GM20431 (cell line): ENCODE results near the gene DMRTC2.
"Not testable (repeated sequence)": the region's sequence is repeated elsewhere in the genome, so short reads cannot be mapped to it uniquely, and the experiment has no call there.

ENCODE experiments used
- in situ Hi-C: fragments of 300-500 bp; cut with MseI, MboI; formaldehyde crosslinking; loops from one replicate; pipeline ENCODE4 v1.15.0; 2020; ENCODE audit warnings: low sequenced_read_pairs; ENCODE audit not compliant: unreplicated experiment

Gene DMRTC2

DNA sequence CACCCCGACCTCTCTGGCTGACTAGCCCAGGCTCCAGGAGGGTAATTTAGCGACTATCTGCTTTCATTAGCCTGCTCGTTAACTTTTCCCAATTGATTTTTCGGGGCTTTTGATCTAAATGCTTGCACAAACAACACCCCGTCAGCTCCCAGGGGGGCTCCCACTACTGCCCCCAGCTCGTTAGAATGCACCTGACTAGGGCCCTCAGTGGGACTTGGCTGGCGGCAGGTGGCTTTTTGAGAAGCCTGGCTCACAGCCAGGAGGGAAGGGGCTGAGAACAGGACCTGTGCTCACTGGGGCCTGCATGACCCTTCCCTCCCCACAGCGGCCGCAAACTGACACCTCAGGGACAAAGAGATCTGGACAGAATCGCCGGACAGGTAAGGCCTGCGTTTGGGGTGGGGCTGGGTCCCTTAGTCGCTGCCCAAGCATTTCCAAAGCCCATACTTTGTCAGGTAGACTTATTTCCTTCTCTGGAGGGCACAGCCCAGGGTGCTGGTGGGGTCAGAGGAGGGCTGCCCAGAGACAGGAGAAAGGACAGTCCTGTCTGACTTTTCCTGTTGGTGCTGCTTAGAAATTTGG, 24.6 kb downstream of the DMRTC2 start:
- in situ Hi-C loops, result no loop called here

DNA sequence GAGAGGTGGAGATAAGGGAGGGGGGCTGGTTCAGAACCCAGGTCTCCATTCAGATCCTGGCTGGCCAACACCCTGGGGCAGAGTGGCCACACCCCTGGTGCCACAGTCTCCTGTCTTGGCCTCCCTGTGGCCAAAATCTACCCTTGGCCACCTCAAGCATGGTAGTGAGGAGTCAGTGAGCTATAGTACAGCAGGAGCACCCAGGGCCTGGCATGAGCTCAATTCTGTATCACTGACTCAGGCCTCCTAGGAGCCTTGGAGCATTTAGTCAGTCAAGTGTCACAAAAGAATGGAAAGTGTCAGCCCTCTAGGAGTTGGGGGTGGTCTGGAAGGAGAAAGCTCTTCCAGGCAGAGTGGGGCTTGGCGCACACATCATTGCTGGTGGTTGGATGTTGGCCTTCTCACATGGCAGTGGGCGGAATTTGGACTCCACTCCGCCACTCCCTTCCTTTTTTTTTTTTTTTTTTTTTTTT, 25.6 kb downstream of the DMRTC2 start:
- in situ Hi-C loops, result no loop called here

DNA sequence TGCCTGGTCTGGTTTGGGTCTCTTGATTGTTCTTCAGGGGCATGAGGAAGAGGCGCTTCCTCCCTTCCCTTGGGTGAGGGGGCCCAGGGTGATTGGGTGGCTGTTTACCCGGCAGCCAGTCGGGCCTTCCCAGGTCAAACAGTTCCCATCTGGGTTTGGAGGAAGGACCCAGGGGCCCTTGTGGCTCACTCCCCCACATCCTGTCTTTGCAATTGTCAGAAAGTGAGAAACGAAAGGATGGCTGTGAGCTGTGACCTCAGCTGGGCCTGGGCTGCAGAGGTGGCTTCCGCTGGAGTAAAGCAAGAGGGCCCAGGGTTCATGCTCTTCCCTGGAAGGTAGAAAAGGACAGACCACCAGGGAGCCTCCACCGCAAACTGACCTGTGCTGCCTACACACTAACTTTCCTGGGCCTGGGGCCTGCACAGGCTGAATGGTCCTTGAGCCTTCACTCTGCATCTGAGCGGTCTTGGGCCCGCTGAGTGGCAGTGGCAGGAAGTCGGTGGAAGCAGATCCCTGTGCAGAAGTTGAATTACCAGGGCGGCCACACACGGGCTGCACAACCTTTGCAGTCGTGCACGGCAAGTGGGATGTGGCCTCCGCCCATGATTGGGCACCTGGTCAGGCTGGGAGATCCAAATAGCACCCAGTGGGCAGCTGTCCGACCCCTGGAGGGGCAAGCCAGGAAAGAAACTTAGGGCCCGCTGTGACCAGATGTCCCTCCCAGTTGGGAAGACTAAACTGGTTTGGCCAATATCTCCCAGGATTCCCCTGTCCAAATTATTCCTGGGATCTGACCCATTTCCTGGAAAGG, 26.9 kb downstream of the DMRTC2 start:
- in situ Hi-C loops, result no loop called here

DNA sequence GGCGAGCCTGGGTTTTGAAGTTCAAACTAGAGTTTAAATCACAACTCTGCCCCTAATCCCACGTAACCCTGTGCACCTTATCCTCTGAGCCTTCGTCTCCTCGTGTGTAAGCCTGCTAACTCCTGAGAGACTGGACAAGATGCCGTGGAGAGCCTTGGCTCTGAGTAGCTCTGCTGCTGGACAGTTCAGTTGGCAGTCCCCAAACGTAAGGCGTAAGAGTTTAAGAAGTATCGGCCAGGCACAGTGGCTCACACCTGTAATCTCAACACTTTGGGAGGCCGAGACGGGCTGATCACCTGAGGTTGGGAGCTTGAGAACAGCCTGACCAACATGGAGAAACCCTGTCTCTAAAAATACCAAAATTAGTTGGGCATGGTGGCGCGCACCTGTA, 27.5 kb downstream of the DMRTC2 start:
- in situ Hi-C loops, result no loop called here

DNA sequence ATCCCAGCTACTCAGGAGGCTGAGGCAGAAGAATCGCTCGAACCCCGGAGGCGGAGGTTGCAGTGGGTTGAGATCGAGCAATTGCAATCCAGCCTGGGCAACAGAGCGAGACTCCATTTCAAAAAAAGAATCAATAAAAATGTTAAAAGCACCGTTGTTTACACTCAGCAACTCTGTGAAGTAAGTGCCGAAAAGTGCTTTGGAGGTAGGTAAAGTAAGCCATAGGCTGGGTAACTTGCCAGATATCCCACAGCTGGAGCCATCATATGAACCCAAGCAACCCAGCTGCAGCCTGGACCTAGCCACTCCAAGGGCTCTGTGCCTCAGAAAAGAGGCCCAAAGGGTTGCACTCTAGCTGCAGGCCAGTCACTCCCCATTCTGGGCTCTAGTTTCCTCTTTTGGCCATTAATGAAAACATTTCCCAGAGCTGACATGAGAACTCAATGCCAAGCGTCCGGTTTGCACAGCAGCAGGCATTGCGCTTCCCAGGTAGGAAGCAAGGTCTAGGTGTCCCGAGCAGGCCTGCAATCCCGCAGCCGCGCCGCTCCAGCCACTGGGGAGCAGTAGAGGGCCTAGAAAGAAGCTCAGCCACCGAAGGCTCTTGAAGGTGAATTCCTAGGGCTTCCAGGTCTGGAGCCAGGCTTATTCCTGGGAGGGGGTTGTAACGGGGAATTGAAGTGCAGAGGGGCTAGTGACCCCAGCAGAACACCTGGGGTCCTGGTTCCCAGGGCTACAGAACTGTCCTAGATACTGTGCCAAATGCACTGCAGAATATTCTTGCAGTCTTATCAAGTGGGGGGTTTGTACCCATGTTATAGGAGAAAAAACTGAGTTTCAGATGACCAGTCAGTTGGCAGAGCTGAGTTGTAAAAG, 28.2 kb downstream of the DMRTC2 start:
- in situ Hi-C loops, result no loop called here

DNA sequence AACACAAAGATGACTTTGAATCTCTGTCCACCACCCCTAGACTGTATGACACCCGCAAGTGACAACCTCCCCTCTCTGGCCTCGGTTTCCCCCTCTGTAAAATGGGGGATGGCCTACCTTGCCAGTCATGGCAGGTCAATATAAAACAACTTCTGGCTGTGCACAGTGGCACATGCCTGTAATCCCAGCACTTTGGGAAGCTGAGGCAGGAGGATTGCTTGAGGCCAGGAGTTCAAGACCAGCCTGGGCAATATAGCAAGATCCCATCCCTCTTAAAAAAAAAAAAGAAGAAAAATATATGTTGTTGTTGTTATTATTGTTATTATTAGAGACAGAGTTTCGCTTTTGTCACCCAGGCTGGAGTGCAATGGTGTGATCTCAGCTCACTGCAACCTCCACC, 31.1 kb downstream of the DMRTC2 start:
- in situ Hi-C loops, result not testable (repeated sequence)

DNA sequence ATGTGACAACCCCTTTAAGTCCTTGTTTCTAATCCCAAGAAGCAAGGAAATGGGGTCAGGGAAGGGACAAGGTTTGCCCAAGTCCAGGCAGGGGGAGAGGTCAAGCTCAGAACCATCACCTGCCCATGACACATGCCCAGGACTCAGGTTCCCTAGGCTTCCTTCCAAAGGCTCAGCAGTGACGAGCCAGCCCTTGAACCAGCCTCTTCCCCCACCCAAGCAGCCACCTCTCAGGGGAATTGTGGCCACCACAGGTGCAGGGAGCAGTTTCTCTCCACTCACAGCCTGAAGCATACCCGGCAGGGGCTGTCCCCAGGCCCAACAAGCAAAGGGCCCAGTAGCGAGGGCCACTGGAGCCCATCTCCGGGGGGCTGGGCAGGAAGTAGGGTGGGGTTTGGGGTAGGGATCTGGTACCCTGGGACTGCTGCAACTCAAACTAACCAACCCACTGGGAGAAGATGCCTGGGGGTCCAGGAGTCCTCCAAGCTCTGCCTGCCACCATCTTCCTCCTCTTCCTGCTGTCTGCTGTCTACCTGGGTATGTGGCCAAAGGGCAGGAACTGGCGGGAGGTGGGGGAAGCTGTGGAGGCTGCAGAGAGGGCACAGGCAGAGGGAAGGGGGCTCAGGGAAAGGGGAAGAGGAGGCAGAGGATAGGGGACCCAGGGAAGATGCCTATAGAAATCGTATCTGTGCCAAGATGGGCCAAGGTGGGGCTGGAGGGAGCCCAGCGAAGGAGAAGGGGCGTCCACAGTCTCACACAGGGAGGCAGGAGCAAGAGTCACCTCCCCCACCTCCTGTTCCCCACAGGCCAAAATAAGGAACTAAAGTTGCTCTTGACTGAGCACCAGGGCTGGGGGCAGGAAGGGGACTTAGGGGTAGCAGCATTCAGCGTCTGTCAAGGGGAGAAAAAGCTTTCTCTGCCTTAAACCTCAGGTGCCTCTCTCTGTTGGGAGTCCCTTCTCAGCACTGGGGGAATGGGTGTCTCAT, 32.3 kb downstream of the DMRTC2 start, which contains the start of gene CD79A:
Gene CD79A, plus strand, starts transcription at position 433 of the 986 bp plus-strand sequence. Its CDS starts 26 bp downstream, at position 459.
- in situ Hi-C loops, result no loop called here

DNA sequence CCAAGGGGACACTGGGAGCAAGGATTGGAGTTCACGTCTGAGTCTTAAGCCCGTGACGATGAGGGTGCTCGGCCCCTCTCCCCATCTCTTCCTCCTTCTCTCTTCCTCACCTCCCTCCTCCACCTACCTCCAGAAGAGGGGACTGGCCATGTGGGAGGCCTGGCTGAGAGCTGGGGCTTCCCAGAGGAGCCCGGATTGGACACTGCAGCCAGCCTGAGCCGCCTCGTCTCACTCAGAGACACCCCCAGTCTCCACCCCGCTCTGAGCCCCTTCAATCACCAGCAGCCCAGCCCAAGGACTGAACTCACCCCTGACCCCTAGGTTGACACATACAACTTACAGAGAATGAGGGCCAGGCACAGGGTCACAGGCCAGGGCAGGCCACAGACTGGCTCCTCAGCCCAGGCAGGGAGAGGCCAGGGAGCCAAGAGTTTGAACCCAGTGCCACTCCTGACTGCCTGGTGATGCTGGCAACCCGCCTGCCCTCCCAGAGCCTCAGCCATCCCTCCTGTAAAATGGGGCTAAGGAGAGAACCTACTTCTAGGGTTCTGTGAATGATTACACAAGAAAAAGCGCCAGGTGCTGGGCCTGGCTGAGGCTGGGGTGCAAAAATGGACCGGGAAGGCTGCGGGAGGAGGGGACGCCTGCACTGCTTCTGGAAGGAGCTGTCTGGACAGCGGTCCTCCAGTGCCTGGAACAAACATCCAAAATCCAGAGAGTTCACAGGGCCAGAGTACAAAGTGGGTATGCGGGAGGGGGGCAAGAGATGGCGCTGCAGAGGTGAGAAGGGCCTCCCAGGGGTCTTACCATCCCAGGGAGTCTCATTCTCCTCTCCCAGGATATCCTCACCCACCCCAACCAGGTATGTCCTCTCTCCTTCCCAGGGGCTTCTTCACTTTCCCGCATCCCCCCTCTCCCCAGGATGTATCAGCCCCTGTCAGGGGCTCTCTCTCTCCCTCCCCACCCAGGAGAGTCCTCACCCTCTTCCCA, 33.4 kb downstream of the DMRTC2 start:
- in situ Hi-C loops, result no loop called here

DNA sequence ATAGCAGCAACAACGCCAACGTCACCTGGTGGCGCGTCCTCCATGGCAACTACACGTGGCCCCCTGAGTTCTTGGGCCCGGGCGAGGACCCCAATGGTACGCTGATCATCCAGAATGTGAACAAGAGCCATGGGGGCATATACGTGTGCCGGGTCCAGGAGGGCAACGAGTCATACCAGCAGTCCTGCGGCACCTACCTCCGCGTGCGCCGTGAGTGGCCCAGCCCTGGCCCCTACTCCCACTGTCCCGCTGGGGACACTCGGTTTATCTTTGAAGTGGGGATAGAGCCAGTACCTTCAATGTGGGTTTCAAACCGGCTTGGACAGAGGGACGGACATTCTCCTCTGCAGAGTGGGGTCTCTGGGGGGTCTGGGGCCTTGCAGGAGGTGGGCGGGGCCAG, 34.2 kb downstream of the DMRTC2 start:
- in situ Hi-C loops, result no loop called here

DNA sequence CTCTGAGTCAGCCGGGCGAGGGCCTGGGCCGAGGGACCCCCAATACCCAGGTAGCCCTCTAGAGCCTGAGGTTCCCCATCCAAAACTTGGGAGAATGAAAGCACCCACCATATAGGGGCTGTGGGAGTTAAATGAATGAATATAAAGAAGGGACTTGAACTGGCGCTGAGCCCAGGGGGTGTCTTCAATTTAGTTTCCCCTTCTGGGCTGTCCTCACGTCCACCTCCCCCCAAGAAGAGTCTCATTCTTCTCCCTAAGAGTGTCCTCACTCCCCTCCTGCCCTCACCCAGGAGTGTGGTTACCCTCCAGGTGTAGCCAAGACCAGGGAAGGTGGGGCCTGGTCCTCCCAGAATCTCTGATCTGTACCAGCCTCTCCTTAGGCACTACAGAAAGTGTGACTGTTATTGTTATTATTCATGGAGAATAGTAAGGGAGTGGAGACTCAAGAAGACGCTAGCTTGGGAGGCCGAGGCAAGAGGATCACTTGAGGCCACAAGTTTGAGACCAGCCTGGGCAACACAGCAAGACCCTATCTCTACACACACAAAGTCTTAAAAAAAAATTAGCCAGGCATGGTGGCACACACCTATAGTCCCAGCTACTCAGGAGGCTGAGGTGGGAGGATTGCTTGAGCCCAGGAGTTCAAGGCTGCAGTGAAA, 35.0 kb downstream of the DMRTC2 start:
- in situ Hi-C loops, result no loop called here

DNA sequence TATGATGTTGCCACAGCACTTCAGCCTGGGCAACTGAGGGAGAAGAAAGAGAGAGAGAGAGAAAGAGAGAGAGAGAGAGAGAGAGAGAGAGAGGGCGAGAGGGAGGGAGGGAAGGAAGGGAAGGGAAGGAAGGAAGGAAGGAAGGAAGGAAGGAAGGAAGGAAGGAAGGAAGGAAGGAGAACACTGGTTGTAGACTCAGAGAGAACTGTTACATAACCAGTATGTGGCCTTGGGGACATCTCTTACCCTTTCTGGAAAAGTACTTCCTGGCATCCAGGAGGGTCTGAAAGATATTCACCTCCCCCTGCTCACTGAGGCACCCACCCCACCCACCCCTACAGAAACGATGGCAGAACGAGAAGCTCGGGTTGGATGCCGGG, 35.5 kb downstream of the DMRTC2 start:
- in situ Hi-C loops, result no loop called here

DNA sequence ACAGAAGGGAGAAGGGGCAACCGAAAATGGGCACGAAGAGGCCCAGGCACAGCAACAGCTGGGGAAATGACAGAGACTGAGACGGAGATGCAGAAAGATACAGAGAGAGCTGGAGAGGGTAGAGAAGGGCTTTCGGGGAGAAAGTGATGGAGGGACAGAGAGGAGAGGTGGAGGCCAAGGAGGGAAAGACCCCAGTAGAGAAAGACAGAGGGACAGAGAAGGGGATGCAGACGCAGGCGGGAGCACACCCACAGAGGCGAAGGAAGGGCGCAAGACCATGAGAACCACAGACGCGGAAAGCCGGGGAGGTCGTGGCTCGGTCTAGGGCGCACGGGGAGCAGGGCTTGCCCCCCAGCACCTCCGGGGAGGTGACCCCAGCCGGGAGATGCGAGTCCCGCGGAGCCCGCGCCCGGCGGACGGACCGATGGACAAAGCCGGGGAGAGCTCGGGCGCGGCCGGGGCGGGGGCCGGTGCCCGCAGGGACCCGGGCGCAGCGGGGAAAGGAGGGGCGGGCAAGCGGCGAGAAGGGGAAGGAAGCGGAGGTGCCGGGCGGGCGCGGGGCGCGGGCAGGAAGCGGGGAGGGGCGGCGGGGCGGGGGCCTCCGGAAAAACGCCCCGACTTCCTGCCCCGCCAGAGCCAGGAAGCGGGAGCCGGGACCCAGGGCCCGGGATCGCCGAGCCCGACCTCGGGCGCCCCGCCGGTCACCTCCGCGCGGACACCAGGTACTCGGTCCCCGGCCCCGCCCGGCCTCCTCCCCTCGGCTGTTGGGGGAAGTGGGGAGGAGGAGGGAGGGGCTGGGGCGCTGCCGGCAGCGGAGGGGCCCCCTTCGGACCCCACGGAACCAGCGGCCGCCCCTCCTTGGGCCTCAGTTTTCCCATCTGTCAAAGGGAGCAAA, 38.0 kb downstream of the DMRTC2 start, which contains the start of gene ARHGEF1:
Gene ARHGEF1, plus strand, starts transcription at position 617 of the 895 bp plus-strand sequence. CDS start 4,899 bp downstream, outside the sequence.
- in situ Hi-C loops, result no loop called here

DNA sequence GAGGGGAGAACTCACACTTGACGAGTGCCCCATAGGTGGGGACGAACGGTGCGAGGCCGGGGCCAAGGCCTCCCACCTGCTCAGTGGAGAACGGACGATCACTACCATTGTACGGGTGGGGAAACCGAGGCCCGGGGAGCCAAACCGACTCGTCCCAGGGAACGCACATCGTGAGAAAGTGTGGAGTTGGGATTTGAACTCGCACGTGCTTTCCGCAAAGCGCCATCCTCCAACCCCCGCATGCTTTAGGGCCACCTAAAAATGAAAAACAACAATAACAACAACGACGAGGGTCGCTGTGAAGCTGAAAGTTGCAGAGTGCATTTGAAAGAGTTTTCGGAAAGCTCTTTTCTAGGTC, 38.6 kb downstream of the DMRTC2 start:
- in situ Hi-C loops, result no loop called here

DNA sequence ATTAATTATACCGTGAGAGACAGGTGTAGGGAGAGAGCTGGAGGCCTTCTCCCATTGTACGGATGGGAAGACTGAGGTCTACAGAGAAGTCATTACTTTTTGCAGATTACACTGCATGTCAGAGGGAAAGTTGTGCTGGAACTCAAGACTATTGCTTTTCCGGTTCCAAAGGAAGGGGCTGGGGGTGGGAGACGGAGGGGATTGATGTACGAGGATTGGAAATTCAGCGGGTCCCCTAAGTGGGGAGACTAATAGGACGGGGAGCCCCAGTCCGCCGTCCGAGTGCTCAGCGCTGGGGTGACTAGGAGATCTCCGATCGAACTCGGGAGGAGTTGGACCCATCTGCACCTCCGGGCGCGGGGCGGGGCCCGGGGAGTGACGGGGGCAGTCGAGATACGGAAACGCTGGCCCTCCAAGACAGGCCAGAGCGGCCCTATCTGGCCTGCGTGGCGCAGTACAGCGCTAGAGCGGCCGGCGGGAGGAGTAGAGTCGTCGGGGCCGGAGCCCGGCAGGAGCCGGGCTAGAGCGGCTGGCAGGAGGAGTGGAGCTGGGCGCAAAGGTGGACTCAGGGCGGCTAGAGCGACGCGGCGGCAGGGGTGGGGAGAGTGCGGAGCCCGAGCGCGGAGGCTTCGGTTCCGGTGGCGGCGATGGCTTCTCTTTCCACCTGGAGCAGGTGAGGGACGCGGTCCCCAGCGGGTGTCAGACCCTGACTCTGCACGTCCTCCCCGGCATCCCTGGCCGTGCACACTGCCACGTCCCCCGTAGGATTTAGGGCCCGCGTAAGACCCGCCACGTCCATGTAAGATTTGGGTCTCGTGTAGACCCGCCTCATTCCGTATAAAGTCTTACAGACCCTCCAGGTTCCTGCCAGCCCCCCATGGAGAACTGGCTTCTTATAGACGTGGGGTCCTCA, 39.2 kb downstream of the DMRTC2 start:
- in situ Hi-C loops, result no loop called here

DNA sequence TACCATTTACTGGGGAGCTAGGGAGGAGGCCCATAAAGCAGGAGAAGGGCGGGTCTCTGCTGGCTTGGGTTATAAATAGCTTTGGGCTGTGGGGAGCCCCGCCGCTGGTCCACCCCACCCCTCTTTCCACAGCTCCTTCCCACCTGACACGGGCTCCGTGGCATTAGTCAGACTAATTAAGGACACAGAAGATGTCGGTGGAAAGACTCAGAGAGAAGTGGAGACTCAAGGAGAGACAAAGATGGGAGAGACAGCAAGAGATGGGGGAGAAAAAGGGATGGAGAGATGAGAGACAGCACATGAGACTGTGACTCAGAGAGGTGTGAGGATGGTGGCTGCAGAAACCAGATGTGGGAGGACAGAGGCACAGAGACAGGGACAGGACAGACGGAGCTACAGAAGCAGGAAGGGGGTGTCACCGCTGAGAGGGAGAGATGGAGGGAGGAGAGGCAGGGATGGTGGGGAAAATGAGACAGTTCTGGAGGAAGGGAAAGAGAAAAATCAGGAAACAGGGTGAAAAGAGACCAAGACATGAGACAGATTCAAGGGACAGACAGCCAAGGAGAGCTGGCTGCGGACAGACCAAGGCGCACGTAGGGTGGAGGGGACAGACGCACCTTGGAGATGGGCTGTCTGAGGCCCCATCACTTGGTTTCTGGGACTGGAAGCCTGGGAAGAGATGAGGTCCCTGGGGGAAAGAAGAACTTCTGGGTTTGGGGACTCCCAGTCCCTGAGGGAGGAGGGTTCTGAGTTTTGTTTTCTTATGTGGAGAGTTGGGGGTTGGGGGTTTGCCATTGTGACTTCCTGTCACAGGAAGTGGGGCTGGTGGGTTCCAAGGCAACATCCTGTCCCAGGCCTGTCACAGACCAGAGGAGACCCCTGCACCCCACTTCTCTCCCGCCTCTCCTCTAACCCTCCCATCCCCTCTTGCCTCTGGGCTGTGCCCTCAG, 42.2 kb downstream of the DMRTC2 start:
- in situ Hi-C loops, result no loop called here
